GM13976 (cell line): ENCODE data around the gene C1orf50.

ENCODE experiments used
- DNase-seq: peaks from one replicate; pipeline ENCODE4 v3.0.0; 2012; ENCODE audit warnings: low spot score
- CTCF ChIP-seq: IDR thresholded peaks from 2 replicates; pipeline ENCODE4 v1.5.1; 2012; ENCODE audit warnings: borderline replicate concordance, mild to moderate bottlenecking; ENCODE audit not compliant: insufficient read depth; ENCODE audit errors: extremely low read depth, missing control alignments, control extremely low read depth
- in situ Hi-C: fragments of 300-500 bp; cut with MboI; formaldehyde crosslinking; loops from one replicate; pipeline ENCODE4 v1.12.0; 2022; ENCODE audit warnings: low sequenced_read_pairs, mixed read lengths, inconsistent platforms; ENCODE audit not compliant: unreplicated experiment

The C1orf50 gene

GRCh38 chr1:42821690-42822089, 54.6 kb downstream of the C1orf50 start:
- TF ChIP-seq CTCF, result no peak
- in situ Hi-C loops, result no loop called here
- DNase-seq, result no peak

GRCh38 chr1:42822800-42823392, 55.8 kb downstream of the C1orf50 start:
- no peak for DNase-seq
- in situ Hi-C loops, result no loop called here
- TF ChIP-seq CTCF, result no peak

GRCh38 chr1:42824481-42825035, 57.5 kb downstream of the C1orf50 start:
- in situ Hi-C loops, result no loop called here
- DNase-seq, result no peak
- TF ChIP-seq CTCF, result no peak

GRCh38 chr1:42825036-42825851, 58.2 kb downstream of the C1orf50 start:
- no peak for DNase-seq
- TF ChIP-seq CTCF, result no peak
- in situ Hi-C loops, result no loop called here
